ENCODE results near the gene SGMS1.

The SGMS1 gene

DNA sequence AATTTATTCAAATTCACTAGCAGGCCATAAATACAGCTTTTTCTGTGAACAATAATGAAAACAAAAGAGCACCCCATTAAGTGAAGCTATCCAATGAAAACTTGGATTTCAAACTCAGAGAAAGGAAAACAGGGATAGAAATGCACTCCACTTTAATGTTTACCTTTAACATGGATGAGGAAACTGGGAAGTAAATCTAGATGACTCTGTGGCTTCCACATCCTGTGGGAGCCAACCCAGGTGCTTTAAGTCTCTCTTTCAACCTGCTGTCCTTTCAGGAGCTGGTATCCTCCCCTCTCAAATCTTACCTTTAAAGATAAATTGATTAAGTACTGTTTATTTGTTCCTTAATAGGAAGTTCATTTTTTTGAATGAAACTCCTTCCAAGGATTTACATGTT, 21.5 kb upstream of the SGMS1 start:
- DNase-seq (ENCODE audit: low read depth in 2 of 2), result no peak
- no peak overlapping the region for H3K4me3 ChIP-seq (replicated peaks in 1 of 2; ENCODE audit: low read depth in 2 of 2, low read length in 2 of 2)
- TF ChIP-seq, protein P1, sequence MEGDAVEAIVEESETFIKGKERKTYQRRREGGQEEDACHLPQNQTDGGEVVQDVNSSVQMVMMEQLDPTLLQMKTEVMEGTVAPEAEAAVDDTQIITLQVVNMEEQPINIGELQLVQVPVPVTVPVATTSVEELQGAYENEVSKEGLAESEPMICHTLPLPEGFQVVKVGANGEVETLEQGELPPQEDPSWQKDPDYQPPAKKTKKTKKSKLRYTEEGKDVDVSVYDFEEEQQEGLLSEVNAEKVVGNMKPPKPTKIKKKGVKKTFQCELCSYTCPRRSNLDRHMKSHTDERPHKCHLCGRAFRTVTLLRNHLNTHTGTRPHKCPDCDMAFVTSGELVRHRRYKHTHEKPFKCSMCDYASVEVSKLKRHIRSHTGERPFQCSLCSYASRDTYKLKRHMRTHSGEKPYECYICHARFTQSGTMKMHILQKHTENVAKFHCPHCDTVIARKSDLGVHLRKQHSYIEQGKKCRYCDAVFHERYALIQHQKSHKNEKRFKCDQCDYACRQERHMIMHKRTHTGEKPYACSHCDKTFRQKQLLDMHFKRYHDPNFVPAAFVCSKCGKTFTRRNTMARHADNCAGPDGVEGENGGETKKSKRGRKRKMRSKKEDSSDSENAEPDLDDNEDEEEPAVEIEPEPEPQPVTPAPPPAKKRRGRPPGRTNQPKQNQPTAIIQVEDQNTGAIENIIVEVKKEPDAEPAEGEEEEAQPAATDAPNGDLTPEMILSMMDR (IDR thresholded peaks at IDR 0.05; ENCODE audit: low read depth, low read length), result no peak

DNA sequence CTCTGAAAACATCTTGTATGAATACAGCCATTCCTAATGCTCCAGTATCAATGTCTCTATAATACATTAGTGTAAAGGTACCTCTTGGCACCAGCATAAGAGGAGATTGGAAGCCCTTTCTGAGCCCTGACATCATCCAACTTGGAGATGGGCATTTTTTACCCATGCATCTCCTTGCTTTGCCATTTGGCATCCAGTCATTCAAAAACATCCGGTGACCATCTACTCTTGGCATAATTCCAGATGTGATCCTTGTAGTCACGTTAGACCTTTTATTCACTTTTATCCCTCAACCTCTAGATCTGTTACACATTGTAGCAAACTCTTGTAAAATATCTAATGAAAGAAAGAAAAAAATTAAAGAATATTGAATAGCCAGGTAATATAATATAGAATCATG, 17.9 kb upstream of the SGMS1 start:
- H3K4me3 ChIP-seq (replicated peaks in 1 of 2; ENCODE audit: low read depth in 2 of 2, low read length in 2 of 2), result no peak overlapping the region
- peak in 1 of 2 donors; percentile 36 for DNase-seq (ENCODE audit: low read depth in 2 of 2)
- TF ChIP-seq, protein P1 (IDR thresholded peaks at IDR 0.05; ENCODE audit: low read depth, low read length), result no peak

DNA sequence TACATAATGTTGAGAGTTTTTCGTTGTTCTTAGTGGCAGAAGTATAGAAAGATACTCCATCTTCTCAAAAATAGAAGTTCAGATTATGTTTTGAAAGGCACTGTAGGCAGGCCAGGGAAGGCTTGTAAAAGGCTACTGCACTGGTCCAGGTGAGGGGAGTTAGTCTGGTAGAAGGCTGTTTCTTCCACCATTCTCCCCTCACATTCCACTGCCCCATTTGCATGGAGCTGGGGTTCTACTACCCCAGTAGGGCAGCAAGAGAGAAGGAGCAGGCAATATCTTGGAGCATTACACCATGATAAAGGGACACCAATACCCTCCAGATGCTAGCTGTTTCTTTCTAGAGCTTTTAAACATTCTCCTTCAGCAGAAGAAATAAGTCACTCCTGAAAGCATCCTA, 16.5 kb upstream of the SGMS1 start:
- DNase-seq (ENCODE audit: low read depth in 2 of 2), result no peak
- no peak overlapping the region for H3K4me3 ChIP-seq (replicated peaks in 1 of 2; ENCODE audit: low read depth in 2 of 2, low read length in 2 of 2)
- TF ChIP-seq, protein P1 (IDR thresholded peaks at IDR 0.05; ENCODE audit: low read depth, low read length), result no peak

DNA sequence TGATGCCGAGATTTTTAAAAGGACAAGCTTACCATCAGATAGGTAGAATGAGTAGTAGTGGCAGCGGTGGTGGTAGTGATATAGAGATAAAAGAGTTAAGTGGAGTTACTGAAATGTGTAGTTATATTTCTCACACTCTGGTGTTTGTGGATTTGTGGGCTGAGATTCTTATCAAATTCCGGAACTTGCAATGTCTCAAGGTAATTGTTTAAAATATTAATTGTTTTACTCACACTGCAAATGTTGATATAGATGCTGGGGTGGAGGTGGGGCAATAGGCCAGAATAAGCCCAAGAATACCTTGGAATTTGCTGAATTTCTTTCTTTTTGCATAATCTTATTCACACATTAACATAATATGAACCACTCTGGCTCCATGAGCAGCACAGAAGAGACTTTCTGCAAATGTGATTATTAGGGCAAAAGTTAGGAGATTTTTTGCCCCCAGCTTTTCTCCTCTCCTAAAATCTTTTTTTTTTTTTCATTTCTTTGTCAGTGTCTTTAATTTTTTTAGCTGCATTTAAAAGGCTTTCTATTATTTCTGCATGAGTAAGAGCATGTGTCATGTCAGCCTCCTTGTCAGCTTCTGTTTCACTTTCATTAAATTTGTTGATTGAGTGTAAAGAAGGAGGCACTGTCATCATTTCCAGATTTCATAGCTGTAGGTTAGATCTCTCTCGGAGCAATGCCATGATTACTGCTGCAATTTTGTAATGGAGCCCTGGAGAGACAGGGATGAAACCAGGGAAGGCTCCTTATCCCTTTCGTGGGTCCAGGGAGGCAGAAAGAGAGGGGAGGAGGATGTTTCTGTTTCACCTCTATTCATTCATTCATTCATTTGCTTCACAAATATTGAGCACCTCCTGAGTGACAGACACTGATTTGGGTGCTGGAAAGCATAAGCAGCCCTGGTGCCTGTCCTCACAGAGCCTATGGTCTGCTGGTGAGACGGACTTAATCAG, 13.1 kb upstream of the SGMS1 start:
- DNase-seq (ENCODE audit: low read depth in 2 of 2), result peak in 1 of 2 donors; percentile 24
- H3K4me3 ChIP-seq (replicated peaks in 1 of 2; ENCODE audit: low read depth in 2 of 2, low read length in 2 of 2), result no peak overlapping the region
- TF ChIP-seq, protein P1 (IDR thresholded peaks at IDR 0.05; ENCODE audit: low read depth, low read length), result no peak

DNA sequence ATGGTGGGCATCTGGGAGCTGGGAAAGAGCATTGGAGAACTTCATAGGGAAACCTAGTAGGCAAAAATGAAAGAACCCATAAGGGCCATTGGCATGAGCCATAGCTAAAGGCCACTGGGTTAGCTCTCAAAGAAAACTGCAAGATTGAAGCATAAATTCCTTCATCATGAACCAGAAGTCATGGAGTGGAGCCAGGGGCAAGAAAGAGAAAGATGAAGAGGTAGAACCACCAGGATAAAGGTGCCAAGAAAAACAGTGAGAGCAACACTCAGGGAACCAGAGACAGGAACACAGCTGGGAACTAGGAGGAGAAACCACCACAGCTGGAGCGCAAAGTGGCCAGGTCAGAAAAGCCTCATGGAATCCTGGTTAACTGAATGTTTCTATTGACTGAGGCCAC, 11.5 kb upstream of the SGMS1 start:
- TF ChIP-seq, protein P1 (IDR thresholded peaks at IDR 0.05; ENCODE audit: low read depth, low read length), result no peak
- DNase-seq (ENCODE audit: low read depth in 2 of 2), result peak; percentile 78 to 93
- no peak overlapping the region for H3K4me3 ChIP-seq (replicated peaks in 1 of 2; ENCODE audit: low read depth in 2 of 2, low read length in 2 of 2)

DNA sequence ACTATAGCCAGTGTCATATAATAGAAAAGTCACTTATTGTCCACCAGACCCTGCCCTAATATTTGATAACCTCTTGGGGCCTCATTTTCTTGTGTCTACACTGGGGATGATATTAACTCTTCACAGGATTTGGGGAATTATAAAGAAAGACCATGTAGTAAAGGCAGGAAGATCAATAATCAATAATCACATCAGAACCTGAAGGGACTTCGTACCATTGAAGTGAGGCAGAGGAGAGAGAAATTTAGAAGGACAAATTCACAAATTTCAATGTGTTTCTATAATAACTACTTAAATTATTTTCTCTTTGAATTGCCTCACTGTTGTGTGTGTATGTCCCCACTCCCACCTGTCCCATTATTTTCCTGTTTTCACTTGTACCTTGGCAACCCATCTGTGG, 10.7 kb upstream of the SGMS1 start:
- TF ChIP-seq, protein P1 (IDR thresholded peaks at IDR 0.05; ENCODE audit: low read depth, low read length), result no peak
- no peak overlapping the region for H3K4me3 ChIP-seq (replicated peaks in 1 of 2; ENCODE audit: low read depth in 2 of 2, low read length in 2 of 2)
- no peak for DNase-seq (ENCODE audit: low read depth in 2 of 2)
